Activated naive CD4-positive, alpha-beta T cell treated with anti-CD3 and anti-CD28 coated beads, Interleukin-2, amount 50 U/mL, for 72 hours (primary cell): ENCODE measurements around the gene AGBL2. TPM values are rescaled to one million over a fixed set of nuclear protein-coding genes. Genes with fewer than 3 reads are reported as not detected.
"Not testable (repeated sequence)": the region's sequence is repeated elsewhere in the genome, so short reads cannot be mapped to it uniquely, and the experiment has no call there.

Experiments
- ATAC-seq, 2 donors: fragments of 150-1000 bp; cut with Tn5 transposase; 2 replicates each; pipeline ENCODE4 v1.10.0; 2021; ENCODE audit warnings: mild to moderate bottlenecking in 2 of 2, moderate library complexity in 2 of 2
- DNase-seq, 2 donors: peaks; one replicate each; pipeline ENCODE4 v3.0.0; 2021 to 2022; ENCODE audit warnings: low spot score in 2 of 2
- H3K27ac Mint-ChIP-seq, 2 donors: one replicate each; pipeline ENCODE4 v1.8.0; 2022; ENCODE audit warnings: mild to moderate bottlenecking in 2 of 2, mixed read lengths in 2 of 2
- H3K36me3 Mint-ChIP-seq, 2 donors: one replicate each; pipeline ENCODE4 v1.8.0; 2022; ENCODE audit warnings: mixed read lengths in 2 of 2
- H3K9me3 Mint-ChIP-seq, 2 donors: one replicate each; pipeline ENCODE4 v1.8.0; 2022; ENCODE audit warnings: mixed read lengths in 2 of 2
- total RNA-seq, 2 donors: library from RNA; stranded (reverse); gene quantifications; one replicate each; pipeline ENCODE4 v1.2.3, GENCODE V29; 2022

The AGBL2 gene
- total RNA-seq, 2 donors from 2014 or later: 4.3 to 6.0 TPM

DNA sequence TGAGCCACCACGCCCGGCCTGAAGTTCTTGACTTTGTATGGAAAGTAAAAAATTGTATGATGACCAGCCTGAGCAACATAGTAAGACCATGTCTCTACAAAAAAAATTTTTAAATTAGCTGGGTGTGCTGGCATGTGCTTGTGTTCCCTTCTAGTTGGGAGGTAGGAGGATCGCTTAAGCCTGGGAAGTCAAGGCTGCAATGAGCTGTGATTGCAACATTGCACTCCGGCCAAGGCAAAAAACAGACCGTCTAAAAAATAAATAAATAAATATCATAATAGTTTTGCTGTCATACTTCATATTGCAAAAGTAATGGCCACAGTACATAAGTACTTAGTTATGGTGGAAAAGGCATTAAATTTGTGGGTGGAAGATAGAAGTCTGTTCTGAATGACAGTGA lies 3.4 kb downstream of the AGBL2 start:
- Mint-ChIP-seq H3K9me3 (peaks cover 0 to 4% of the 10 kb centered on the region in 2 donors), H3K27ac (peak overlapping the region in 1 of 2 donors; percentile 13), H3K36me3 (peaks cover 10 to 12% of the 10 kb centered on the region in 2 donors)
- ATAC-seq: no peak
- no peak for DNase-seq

DNA sequence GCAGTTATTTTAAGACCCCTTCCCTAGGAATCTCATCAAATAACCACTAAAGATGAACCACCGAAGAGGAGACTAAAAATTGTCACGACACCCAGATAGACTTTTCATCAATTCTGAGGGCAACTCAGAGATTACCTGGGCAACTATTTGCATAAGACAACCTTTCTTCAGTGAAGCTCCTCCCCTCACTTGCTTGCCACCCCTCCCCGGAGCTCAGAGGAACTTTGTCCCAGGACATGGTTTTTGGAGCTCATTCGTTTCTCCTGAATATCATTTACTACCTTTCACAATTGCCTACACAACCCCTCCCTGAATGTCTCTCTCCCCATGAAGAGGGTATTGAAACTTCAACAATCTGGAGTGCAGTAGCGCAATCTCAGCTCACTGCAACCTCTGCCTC lies 3.9 kb downstream of the AGBL2 start:
- Mint-ChIP-seq H3K27ac (peak overlapping the region in 1 of 2 donors; percentile 13), H3K9me3 (peaks cover 0 to 4% of the 10 kb centered on the region in 2 donors), H3K36me3 (peaks cover 10 to 12% of the 10 kb centered on the region in 2 donors)
- ATAC-seq (no peak), DNase-seq (no peak)

DNA sequence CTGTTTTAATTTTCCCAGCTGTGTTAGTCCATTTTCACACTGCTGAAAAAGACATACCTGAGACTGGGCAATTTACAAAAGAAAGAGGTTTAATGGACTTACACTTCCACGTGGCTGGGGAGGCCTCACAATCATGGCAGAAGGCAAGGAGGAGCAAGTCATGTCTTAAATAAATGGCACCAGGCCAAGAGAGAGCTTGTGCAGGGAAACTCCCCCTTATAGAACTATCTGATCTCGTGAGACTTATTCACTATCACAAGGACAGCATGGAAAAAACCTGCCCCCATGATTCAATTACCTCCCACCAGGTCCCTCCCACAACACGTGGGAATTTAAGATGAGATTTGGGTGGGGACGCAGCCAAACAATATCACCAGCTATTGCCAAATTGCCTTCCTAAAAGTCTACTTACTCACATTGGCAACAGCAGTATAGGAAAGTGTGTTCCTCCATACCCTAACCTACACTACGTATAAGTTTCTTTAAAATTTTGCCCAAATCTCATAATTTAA lies 7.8 kb downstream of the AGBL2 start:
- not testable (repeated sequence) for DNase-seq, H3K9me3 Mint-ChIP-seq, H3K36me3 Mint-ChIP-seq, ATAC-seq, H3K27ac Mint-ChIP-seq

DNA sequence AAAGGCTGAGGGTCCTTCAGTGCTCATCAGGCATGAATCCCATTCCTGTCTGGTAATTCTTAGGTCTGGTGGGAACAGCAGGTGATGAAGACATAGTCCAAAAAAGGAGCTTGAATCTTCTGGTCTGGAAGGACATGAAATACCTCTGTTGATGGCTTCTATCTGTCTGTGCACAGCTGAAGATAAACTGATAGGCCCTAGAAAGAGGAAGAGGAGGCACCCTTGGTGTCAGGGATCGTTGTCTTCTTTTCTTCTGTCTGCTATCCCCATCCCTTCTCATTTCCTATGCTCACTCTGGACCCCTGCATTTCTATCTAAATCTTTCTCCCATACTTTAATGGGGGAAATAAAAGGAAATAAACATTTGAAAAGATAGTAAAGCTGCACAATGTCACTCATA lies 9.4 kb downstream of the AGBL2 start:
- peaks cover 0 to 10% of the 10 kb centered on the region in 2 donors for H3K36me3 Mint-ChIP-seq
- peaks cover 0 to 4% of the 10 kb centered on the region in 2 donors for H3K9me3 Mint-ChIP-seq
- ATAC-seq (no peak), DNase-seq (no peak)
- no peak overlapping the region for H3K27ac Mint-ChIP-seq

DNA sequence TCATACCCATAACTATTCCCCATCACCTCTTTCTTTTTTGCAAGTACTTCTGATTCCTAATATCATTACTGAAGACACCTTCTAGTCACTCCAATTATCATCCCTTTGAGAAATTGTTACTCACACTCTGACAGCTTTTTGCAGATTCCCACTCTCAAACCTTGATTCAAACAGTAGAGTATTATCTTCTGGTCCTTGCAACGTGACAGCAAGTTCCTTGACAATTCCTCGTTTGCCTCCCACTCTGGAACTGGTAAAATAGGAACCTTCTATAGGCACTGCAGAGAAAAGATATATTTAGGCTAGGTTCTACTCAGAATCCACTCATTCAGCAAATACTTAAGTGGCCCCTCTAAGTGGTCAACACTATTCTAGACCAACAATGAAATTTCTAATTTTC lies 23.2 kb downstream of the AGBL2 start:
- ATAC-seq: no peak

DNA sequence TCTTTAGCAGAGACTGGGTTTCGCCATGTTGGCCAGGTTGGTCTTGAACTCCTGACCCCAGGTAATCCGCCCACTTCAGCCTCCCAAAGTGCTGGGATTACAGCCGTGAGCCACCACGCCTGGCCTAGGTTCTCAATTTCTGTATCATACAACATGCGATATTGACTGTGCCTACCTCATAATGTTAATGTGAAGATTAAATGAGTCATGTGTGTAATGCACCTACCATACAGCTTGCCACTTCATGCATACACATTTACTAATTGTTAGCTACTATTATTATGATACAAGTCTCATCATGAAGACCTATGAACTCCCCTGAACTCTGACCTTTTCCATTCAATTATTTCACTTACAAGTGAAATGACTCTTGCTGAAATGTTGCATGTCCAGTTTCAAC lies 25.7 kb downstream of the AGBL2 start:
- ATAC-seq: no peak
- no peaks in the 10 kb centered on the region for H3K9me3 Mint-ChIP-seq
- no peak overlapping the region for H3K27ac Mint-ChIP-seq
- no peak for DNase-seq
- no peaks in the 10 kb centered on the region for H3K36me3 Mint-ChIP-seq

More for the DNA sequence above, 23.2 kb downstream of the AGBL2 start:
- H3K27ac Mint-ChIP-seq: no peak overlapping the region
- no peaks in the 10 kb centered on the region for H3K9me3 Mint-ChIP-seq
- no peak for DNase-seq
- no peaks in the 10 kb centered on the region for H3K36me3 Mint-ChIP-seq

DNA sequence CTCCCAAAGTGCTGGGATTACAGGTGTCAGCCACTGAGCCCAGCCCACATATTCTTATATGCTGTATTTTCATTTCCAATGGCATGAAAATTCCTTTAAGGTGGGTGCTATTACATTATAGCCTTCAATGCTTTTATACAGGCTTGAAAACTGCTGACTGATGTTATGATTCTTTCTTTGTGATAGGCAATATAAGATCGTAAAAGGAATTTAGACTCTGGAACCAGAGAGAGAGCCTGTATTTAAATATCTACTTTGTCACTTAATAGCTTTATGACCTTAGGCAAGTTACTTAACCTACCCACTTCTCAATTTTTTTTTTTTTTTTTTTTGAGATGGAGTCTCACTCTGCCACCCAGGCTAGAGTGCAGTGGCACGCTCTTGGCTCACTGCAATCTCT lies 26.2 kb downstream of the AGBL2 start:
- no peak overlapping the region for H3K27ac Mint-ChIP-seq
- DNase-seq: no peak
- H3K9me3 Mint-ChIP-seq: no peaks in the 10 kb centered on the region
- ATAC-seq: no peak
- H3K36me3 Mint-ChIP-seq: no peaks in the 10 kb centered on the region

DNA sequence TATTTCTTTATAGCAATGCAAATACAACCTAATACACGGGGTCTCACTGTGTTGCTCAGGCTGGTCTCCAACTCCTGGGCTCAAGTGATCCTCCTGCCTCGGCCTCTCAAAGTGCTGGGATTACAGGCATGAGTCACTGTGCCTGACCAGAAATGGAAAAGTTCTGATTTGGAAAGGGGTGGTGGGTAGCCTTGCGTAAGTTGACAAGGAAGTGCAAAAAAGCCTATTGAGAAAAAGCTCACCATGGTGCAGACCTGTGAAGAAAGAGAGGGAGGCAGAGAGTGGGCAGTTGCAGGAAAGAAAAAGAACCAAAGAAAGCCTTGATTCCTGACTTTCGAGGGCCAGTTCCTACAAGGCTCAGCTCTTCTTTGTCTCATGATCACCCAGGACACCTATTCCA lies 27.1 kb downstream of the AGBL2 start:
- Mint-ChIP-seq H3K27ac (no peak overlapping the region), H3K9me3 (no peaks in the 10 kb centered on the region), H3K36me3 (no peaks in the 10 kb centered on the region)
- DNase-seq (no peak), ATAC-seq (no peak)

DNA sequence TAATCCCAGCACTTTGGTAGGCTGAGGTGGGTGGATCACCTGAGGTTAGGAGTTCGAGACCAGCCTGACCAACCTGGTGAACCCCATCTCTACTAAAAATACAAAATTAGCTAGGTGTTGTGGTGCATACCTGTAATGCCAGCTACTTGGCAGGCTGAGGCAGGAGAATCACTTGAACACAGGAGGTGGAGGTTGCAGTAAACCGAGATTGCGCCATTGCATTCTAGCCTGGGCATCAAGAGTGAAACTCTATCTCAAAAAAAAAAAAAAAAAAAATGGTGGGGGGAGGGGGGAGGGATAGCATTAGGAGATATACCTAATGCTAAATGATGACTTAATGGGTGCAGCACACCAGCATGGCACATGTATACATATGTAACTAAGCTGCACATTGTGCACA lies 28.5 kb downstream of the AGBL2 start:
- DNase-seq, H3K9me3 Mint-ChIP-seq, H3K27ac Mint-ChIP-seq, ATAC-seq, H3K36me3 Mint-ChIP-seq: not testable (repeated sequence)

DNA sequence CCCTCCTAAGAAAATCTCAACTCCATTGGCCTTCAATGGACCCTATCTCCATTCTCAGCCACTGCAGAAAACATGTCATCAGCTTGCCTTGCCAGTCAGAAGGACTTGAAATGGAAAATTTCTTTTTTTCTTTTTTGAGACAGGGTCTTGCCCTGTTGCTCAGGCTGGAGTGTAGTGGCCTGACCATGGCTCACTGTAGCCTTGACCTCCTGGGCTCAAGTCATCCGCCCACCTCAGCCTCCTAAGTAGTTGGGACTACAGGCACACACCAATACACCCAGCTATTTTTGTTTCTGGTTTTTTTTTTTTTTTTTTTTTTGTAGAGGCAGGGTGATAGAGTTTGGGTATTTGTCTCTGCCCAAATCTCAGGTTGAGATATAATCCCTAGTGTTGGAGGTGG lies 29.0 kb downstream of the AGBL2 start:
- no peak overlapping the region for H3K27ac Mint-ChIP-seq
- ATAC-seq: no peak
- no peaks in the 10 kb centered on the region for H3K36me3 Mint-ChIP-seq
- DNase-seq: no peak
- no peaks in the 10 kb centered on the region for H3K9me3 Mint-ChIP-seq

DNA sequence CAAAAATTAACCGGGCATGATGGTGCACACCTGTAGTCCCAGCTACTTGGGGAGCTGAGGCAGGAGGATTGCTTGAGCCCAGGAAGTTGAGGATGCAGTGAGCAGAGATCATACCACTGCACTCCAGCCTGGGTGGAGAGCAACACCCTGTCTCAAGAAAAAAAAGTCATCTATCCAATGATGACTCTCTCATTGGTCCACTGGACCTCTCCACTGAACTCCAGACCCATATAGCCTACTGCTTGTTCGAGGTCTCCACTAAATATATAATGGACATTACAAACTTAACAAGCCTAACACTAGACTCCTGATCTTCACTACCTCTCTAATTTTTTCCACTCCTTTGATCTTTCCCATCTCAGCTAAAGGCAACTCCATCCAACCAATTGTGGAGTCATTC lies 39.3 kb downstream of the AGBL2 start:
- Mint-ChIP-seq H3K9me3 (no peaks in the 10 kb centered on the region), H3K36me3 (no peaks in the 10 kb centered on the region), H3K27ac (no peak overlapping the region)
- no peak for ATAC-seq
- no peak for DNase-seq

DNA sequence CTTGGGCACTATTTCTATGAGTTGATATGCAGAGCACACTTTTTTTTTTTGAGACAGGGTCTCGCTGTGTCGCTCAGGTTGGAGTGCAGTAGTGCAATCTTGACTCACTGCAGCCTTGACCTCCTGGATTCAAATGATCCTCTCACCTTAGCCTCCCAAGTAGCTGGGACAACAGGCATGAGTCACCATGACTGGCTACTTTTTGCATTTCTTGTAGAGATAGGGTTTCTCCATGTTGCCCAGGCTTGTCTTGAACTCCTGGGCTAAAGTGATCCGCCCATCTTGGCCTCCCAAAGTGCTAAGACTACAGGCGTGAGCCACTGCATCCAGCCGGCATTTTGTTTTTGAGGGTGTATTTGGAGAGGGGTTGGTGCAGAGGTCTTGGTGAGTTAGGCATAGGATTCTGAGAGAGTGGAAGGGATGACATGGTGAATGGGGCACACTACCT lies 42.9 kb downstream of the AGBL2 start:
- DNase-seq (no peak), ATAC-seq (peak in 1 of 2 donors; percentile 59)
- H3K27ac Mint-ChIP-seq: no peak overlapping the region
- no peaks in the 10 kb centered on the region for H3K36me3 Mint-ChIP-seq
- H3K9me3 Mint-ChIP-seq: no peaks in the 10 kb centered on the region

DNA sequence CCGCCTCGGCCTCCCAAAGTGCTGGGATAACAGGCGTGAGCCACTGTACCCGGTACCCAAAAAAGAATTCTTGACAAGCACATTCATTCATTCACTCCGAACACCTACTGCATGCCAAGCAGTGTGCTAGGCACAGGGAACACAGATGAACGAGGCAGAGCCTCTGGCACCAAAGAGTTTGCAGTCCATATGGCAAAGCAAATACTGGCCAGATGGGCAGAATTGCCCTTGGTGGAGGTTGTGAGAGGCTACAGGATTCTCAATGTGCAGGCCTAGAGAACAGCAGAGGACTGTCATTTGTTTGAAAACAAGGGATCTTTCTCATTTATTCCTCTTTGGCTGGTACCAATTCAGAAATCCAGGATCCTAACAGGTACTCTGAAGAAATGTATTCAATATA lies 45.3 kb downstream of the AGBL2 start:
- DNase-seq (no peak), ATAC-seq (no peak)
- Mint-ChIP-seq H3K9me3 (no peaks in the 10 kb centered on the region), H3K36me3 (no peaks in the 10 kb centered on the region), H3K27ac (no peak overlapping the region)

DNA sequence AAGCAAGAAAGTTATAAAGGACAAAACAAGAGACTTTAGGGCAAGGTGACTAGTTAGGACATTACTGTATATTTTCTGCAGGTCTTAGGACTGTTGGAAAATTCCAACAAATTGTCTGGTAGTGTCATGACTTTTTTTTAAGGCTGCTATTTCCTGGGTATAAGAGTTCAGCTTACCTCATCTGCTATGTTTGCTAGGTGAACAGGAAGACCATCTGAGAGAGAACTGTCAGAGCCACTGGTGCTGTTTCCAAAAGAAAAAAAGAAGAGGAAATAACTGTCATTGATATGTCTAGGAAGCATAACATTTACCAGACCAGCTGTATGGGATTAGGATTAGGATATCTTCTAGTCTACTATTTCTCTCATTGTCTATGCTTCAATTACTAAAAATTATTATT lies 46.5 kb downstream of the AGBL2 start:
- no peaks in the 10 kb centered on the region for H3K36me3 Mint-ChIP-seq
- H3K27ac Mint-ChIP-seq: no peak overlapping the region
- no peaks in the 10 kb centered on the region for H3K9me3 Mint-ChIP-seq
- ATAC-seq: no peak
- DNase-seq: no peak

DNA sequence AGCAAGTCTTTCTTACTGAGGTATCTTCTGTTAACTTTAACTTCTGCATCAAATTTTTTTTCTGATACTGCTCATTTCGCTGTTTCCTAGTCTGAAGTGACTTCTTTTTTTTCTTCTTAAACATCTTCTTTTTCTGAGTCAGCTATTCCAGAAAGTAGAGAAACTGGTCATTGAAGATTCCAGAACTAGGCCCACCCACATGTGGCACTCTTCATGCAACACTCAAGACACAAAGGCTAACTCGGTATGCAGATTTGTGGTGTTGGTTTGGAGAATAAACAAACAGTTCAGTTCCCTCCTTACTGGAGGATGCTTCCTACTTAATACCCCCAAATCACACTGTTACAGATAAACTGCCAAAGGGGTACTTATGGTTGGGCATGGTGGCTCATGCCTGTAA lies 47.6 kb downstream of the AGBL2 start:
- Mint-ChIP-seq H3K9me3 (no peaks in the 10 kb centered on the region), H3K36me3 (no peaks in the 10 kb centered on the region), H3K27ac (no peak overlapping the region)
- ATAC-seq: no peak
- no peak for DNase-seq

DNA sequence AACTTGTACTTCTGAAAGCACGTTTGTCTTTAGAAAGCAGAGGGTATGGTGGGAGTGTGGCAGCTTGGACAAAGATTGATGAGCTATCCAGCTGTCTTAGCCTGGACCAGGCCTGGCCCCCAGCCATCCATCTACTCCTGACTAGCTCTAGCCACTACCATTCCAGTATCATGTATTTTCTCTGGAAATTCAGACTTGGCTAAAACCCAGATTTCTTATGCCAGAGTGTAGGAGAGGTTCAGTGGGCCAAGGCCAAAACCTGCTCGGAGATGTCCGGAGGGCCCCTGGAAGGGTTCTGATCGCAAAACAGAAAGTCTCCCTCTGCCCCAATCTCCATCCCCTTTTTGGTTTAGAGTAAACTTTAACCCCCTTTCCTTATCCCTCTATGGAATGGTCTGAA lies 48.0 kb downstream of the AGBL2 start:
- ATAC-seq: no peak
- Mint-ChIP-seq H3K27ac (no peak overlapping the region), H3K9me3 (no peaks in the 10 kb centered on the region), H3K36me3 (no peaks in the 10 kb centered on the region)
- DNase-seq: no peak

DNA sequence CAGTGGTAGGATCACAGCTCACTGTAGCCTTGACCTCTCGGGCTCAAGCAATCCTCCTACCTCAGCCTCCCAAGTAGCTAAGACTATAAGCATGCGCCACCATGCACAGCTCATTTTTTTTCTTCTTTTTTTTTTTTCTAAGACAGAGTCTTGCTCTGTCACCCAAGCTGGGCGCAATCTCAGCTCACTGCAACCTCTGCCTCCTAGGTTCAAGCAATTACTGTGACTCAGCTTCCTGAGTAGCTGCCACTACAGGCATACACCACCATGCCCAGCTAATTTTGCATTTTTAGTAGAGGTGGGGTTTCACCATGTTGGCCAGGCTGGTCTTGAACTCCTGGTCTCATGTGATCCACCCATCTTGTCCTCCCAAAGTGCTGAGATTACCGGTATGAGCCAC lies 50.2 kb downstream of the AGBL2 start:
- peak in 1 of 2 donors; percentile 6 for ATAC-seq
- H3K27ac Mint-ChIP-seq, H3K36me3 Mint-ChIP-seq, H3K9me3 Mint-ChIP-seq, DNase-seq: not testable (repeated sequence)

DNA sequence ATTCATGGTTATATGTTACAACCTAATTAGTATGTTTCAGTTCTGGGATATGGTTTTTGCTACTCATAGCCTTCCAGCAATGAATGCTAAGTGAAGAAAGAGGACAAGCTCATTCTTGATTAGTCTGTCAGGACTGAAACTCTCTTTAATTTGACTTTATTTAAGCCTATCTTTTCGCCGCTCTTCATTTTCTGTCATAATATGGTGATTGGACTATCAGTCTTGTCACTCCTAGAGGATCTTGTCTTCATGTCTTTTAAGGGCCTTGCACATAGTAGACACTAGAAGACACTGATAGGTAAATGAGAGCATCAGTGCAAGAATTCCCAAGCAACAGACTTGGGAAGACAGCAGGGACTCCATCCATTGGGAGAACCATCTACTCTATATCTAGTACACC lies 53.9 kb downstream of the AGBL2 start:
- ATAC-seq (no peak), DNase-seq (no peak)
- Mint-ChIP-seq H3K9me3 (no peaks in the 10 kb centered on the region), H3K27ac (no peak overlapping the region), H3K36me3 (no peaks in the 10 kb centered on the region)

DNA sequence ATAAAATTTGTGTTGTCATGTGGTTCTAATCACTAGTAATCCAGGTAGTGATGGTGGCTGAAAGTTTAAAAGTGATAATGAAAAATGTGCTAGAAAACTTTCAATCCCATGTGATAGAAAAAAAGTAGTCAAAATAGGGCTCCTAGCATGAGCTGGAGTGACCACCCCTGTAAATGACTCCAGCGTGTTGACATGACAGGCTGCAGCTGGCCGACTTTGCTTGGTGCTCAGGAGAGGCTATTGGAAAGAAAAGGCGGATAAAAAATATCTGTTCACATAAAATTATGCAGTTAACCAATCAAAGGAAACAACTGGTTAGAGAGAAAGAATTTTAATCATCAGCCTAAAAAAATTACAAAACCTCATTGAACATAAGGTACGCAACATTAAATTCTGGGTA lies 55.9 kb downstream of the AGBL2 start:
- H3K27ac Mint-ChIP-seq: no peak overlapping the region
- ATAC-seq: no peak
- H3K36me3 Mint-ChIP-seq: no peaks in the 10 kb centered on the region
- no peaks in the 10 kb centered on the region for H3K9me3 Mint-ChIP-seq
- no peak for DNase-seq
